ENCODE measurements around the gene SMIM1.

Gene SMIM1

GRCh38 chr1:3777078-3777547, 4.6 kb downstream of the SMIM1 start:
- no peaks in the 10 kb centered on the region for H3K36me3 ChIP-seq
- TF ChIP-seq CTCF (IDR thresholded peaks at IDR 0.05; ENCODE audit: low read depth, low read length) = no peak
- H3K9me3 ChIP-seq = no peaks in the 10 kb centered on the region
- peaks cover 13% of the 10 kb centered on the region for H3K4me1 ChIP-seq
- DNase-seq = no peak
- no peaks in the 10 kb centered on the region for H3K27me3 ChIP-seq
- H3K4me3 ChIP-seq (ENCODE audit: low read depth, low read length) = no peak overlapping the region

GRCh38 chr1:3777647-3778589, 5.4 kb downstream of the SMIM1 start:
- DNase-seq = no peak
- no peak overlapping the region for H3K4me3 ChIP-seq (ENCODE audit: low read depth, low read length)
- no peak for TF ChIP-seq CTCF (IDR thresholded peaks at IDR 0.05; ENCODE audit: low read depth, low read length)
- H3K9me3 ChIP-seq = no peaks in the 10 kb centered on the region
- H3K4me1 ChIP-seq = peaks cover 13% of the 10 kb centered on the region
- peaks cover 3% of the 10 kb centered on the region; the same call in 1 of the 2 replicates for H3K36me3 ChIP-seq
- H3K27me3 ChIP-seq = no peaks in the 10 kb centered on the region

- Histone ChIP-seq H3K4me1 (peaks cover 13% of the 10 kb centered on the region), H3K27me3 (no peaks in the 10 kb centered on the region), H3K36me3 (peaks cover 3% of the 10 kb centered on the region; the same call in 1 of the 2 replicates), H3K9me3 (no peaks in the 10 kb centered on the region), H3K4me3 (ENCODE audit: low read depth, low read length) (no peak overlapping the region)
- no peak for TF ChIP-seq CTCF (IDR thresholded peaks at IDR 0.05; ENCODE audit: low read depth, low read length)
- no peak for DNase-seq
These were observed 6.2 kb downstream of the SMIM1 start for GRCh38 chr1:3778590-3779264.

GRCh38 chr1:3779265-3779911, 6.8 kb downstream of the SMIM1 start:
- Histone ChIP-seq H3K9me3 (no peaks in the 10 kb centered on the region), H3K4me3 (ENCODE audit: low read depth, low read length) (no peak overlapping the region), H3K27me3 (no peaks in the 10 kb centered on the region), H3K36me3 (peaks cover 3% of the 10 kb centered on the region; the same call in 1 of the 2 replicates), H3K4me1 (peaks cover 13% of the 10 kb centered on the region)
- no peak for TF ChIP-seq CTCF (IDR thresholded peaks at IDR 0.05; ENCODE audit: low read depth, low read length)
- DNase-seq = no peak

GRCh38 chr1:3779912-3780416, 7.4 kb downstream of the SMIM1 start:
- H3K4me1 ChIP-seq = peaks cover 13% of the 10 kb centered on the region; the same call in 1 of the 2 replicates

More at GRCh38 chr1:3779912-3780416, 7.4 kb downstream of the SMIM1 start:
- Histone ChIP-seq H3K27me3 (no peaks in the 10 kb centered on the region), H3K36me3 (peaks cover 3% of the 10 kb centered on the region; the same call in 1 of the 2 replicates), H3K9me3 (no peaks in the 10 kb centered on the region), H3K4me3 (ENCODE audit: low read depth, low read length) (no peak overlapping the region)
- DNase-seq = no peak
- no peak for TF ChIP-seq CTCF (IDR thresholded peaks at IDR 0.05; ENCODE audit: low read depth, low read length)

Measured in BE2C (cell line).